ENCODE measurements around the gene OBSCN. TPM values are rescaled to one million over a fixed set of nuclear protein-coding genes. Genes with fewer than 3 reads are reported as not detected.

OBSCN gene
- total and polyA plus RNA-seq, 4 donors: 0.54 to 5.6 (median 2.7) TPM

DNA sequence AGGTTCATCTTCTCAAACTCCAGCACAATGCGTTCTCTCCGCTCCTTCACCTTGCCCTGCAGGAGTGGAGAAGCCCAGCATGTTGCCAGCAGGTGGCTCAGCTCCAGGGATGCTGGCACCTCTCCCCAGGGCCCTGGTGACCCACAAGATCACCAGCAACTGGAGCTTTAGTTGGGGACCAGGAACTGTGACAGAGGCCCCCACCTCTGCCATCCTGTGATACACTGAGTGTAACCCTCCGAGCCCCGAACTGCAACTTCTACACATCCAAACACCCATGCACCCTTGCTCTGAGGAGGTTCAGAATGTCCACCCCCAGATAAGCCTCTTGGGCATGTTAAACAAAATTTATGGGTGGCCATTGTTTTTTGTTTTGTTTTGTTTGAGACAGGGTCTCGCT lies 203.3 kb downstream of the OBSCN start (continued):
- TF ChIP-seq, protein P1, sequence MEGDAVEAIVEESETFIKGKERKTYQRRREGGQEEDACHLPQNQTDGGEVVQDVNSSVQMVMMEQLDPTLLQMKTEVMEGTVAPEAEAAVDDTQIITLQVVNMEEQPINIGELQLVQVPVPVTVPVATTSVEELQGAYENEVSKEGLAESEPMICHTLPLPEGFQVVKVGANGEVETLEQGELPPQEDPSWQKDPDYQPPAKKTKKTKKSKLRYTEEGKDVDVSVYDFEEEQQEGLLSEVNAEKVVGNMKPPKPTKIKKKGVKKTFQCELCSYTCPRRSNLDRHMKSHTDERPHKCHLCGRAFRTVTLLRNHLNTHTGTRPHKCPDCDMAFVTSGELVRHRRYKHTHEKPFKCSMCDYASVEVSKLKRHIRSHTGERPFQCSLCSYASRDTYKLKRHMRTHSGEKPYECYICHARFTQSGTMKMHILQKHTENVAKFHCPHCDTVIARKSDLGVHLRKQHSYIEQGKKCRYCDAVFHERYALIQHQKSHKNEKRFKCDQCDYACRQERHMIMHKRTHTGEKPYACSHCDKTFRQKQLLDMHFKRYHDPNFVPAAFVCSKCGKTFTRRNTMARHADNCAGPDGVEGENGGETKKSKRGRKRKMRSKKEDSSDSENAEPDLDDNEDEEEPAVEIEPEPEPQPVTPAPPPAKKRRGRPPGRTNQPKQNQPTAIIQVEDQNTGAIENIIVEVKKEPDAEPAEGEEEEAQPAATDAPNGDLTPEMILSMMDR (IDR thresholded peaks at IDR 0.05; ENCODE audit: low read depth, low read length, missing input control): no peak
- TF ChIP-seq, protein P2, sequence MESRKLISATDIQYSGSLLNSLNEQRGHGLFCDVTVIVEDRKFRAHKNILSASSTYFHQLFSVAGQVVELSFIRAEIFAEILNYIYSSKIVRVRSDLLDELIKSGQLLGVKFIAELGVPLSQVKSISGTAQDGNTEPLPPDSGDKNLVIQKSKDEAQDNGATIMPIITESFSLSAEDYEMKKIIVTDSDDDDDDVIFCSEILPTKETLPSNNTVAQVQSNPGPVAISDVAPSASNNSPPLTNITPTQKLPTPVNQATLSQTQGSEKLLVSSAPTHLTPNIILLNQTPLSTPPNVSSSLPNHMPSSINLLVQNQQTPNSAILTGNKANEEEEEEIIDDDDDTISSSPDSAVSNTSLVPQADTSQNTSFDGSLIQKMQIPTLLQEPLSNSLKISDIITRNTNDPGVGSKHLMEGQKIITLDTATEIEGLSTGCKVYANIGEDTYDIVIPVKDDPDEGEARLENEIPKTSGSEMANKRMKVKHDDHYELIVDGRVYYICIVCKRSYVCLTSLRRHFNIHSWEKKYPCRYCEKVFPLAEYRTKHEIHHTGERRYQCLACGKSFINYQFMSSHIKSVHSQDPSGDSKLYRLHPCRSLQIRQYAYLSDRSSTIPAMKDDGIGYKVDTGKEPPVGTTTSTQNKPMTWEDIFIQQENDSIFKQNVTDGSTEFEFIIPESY (IDR thresholded peaks at IDR 0.05): no peak

DNA sequence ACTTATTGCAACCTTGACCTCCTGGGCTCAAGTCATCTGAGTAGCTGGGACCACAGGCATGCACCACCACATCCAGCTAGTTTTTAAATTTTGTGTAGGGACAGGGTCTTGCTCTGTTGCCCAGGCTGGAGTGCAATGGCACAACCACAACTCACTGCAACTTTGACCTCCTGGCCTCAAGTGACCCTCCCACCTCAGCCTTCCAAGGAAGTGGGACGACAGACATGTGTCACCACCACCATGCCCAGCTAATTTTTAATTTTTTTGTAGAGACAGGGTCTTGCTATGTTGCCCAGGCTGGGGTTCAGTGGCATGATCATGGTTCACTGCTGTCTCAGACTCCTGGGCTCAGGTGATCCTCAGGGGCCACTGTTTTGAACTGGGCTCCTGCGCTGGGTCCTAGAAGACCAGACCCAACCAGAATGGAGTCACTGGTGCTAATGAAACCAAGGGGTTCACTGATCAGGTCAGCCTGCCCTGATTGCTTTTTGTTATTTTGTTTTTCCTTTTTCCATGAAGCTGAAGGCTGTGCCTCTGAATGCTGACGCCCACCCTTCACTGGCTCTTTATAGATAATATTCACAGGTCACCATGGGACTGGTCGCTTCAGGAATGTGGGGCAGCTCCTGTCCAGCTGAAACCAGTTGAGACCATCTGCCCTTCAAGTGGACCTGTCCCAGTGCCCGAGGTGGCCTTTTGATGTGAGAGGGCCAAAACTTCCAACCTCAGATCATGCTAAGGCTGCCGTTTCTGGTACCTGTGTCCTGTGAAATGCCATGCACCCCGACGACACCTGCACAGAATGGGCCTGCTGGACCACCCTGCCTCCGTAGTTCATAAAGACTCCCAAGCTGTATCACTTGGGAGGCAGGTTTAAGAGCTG lies 203.9 kb downstream of the OBSCN start:
- H3K27ac ChIP-seq (ENCODE audit: low read depth in 1 of 2, low read length in 2 of 2): no peak overlapping the region
- no peak overlapping the region for H3K9ac ChIP-seq (ENCODE audit: low read depth in 1 of 2, low read length in 2 of 2)
- no peaks in the 10 kb centered on the region for H3K36me3 ChIP-seq (ENCODE audit: control insufficient read depth in 4 of 4, insufficient read depth in 3 of 4, low read depth in 1 of 4, low read length in 3 of 4)
- H3K4me3 ChIP-seq (ENCODE audit: low read depth in 1 of 3, low read length in 3 of 3): no peak overlapping the region
- peaks cover 0 to 12% (median 2%) of the 10 kb centered on the region in 4 donors for H3K27me3 ChIP-seq (ENCODE audit: control insufficient read depth in 4 of 4, insufficient read depth in 4 of 4, low read length in 3 of 4)
- TF ChIP-seq, protein P3, sequence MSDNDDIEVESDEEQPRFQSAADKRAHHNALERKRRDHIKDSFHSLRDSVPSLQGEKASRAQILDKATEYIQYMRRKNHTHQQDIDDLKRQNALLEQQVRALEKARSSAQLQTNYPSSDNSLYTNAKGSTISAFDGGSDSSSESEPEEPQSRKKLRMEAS (IDR thresholded peaks at IDR 0.05): no peak
- TF ChIP-seq, protein P1 (IDR thresholded peaks at IDR 0.05; ENCODE audit: low read depth, low read length, missing input control): no peak
- no peak for TF ChIP-seq NR2F2 (IDR thresholded peaks at IDR 0.05)
- TF ChIP-seq, protein P4, sequence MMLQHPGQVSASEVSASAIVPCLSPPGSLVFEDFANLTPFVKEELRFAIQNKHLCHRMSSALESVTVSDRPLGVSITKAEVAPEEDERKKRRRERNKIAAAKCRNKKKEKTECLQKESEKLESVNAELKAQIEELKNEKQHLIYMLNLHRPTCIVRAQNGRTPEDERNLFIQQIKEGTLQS (IDR thresholded peaks at IDR 0.05): no peak
- no peak for TF ChIP-seq HNF4A (conservative IDR thresholded peaks at IDR 0.05)
- TF ChIP-seq, protein P5, sequence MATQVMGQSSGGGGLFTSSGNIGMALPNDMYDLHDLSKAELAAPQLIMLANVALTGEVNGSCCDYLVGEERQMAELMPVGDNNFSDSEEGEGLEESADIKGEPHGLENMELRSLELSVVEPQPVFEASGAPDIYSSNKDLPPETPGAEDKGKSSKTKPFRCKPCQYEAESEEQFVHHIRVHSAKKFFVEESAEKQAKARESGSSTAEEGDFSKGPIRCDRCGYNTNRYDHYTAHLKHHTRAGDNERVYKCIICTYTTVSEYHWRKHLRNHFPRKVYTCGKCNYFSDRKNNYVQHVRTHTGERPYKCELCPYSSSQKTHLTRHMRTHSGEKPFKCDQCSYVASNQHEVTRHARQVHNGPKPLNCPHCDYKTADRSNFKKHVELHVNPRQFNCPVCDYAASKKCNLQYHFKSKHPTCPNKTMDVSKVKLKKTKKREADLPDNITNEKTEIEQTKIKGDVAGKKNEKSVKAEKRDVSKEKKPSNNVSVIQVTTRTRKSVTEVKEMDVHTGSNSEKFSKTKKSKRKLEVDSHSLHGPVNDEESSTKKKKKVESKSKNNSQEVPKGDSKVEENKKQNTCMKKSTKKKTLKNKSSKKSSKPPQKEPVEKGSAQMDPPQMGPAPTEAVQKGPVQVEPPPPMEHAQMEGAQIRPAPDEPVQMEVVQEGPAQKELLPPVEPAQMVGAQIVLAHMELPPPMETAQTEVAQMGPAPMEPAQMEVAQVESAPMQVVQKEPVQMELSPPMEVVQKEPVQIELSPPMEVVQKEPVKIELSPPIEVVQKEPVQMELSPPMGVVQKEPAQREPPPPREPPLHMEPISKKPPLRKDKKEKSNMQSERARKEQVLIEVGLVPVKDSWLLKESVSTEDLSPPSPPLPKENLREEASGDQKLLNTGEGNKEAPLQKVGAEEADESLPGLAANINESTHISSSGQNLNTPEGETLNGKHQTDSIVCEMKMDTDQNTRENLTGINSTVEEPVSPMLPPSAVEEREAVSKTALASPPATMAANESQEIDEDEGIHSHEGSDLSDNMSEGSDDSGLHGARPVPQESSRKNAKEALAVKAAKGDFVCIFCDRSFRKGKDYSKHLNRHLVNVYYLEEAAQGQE (IDR thresholded peaks at IDR 0.05): no peak
- no peak for TF ChIP-seq RXRA (IDR thresholded peaks at IDR 0.05)
- no peak for TF ChIP-seq YY1 (IDR thresholded peaks at IDR 0.05)
- no peak for TF ChIP-seq FOXA1 (IDR thresholded peaks at IDR 0.05)
- TF ChIP-seq RAD21 (IDR thresholded peaks at IDR 0.05): no peak
- no peaks in the 10 kb centered on the region for H3K9me3 ChIP-seq (ENCODE audit: control insufficient read depth in 4 of 4, low read length in 3 of 4)
- DNase-seq (ENCODE audit: low spot score): no peak
- WGBS: 93% methylated on average over 9 of the region's 9 CpGs
- peaks cover 0 to 7% (median 6%) of the 10 kb centered on the region in 4 donors for H3K4me1 ChIP-seq (ENCODE audit: control insufficient read depth in 4 of 4, insufficient read depth in 4 of 4, low read length in 3 of 4)
